ENCODE measurements around the gene PLEKHS1. TPM values are rescaled to one million over a fixed set of nuclear protein-coding genes. Genes with fewer than 3 reads are reported as not detected.

Gene PLEKHS1
- total RNA-seq, 1 donor from 2014 or later: not detected

GRCh38 chr10:113733635-113734034, 17.8 kb upstream of the PLEKHS1 start:
- Mint-ChIP-seq H3K36me3 (ENCODE audit: low read depth) (peaks cover 17% of the 10 kb centered on the region), H3K27me3 (ENCODE audit: low read depth) (no peaks in the 10 kb centered on the region), H3K9me3 (no peaks in the 10 kb centered on the region), H3K27ac (ENCODE audit: unreplicated experiment) (no peak overlapping the region), H3K4me1 (peaks cover 2% of the 10 kb centered on the region), H3K4me3 (no peak overlapping the region)
- TF ChIP-seq, protein P1, sequence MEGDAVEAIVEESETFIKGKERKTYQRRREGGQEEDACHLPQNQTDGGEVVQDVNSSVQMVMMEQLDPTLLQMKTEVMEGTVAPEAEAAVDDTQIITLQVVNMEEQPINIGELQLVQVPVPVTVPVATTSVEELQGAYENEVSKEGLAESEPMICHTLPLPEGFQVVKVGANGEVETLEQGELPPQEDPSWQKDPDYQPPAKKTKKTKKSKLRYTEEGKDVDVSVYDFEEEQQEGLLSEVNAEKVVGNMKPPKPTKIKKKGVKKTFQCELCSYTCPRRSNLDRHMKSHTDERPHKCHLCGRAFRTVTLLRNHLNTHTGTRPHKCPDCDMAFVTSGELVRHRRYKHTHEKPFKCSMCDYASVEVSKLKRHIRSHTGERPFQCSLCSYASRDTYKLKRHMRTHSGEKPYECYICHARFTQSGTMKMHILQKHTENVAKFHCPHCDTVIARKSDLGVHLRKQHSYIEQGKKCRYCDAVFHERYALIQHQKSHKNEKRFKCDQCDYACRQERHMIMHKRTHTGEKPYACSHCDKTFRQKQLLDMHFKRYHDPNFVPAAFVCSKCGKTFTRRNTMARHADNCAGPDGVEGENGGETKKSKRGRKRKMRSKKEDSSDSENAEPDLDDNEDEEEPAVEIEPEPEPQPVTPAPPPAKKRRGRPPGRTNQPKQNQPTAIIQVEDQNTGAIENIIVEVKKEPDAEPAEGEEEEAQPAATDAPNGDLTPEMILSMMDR (conservative IDR thresholded peaks at IDR 0.05): no peak
- no peak for DNase-seq (ENCODE audit: low read depth, low spot score)

GRCh38 chr10:113735913-113736312, 15.6 kb upstream of the PLEKHS1 start:
- no peak for DNase-seq (ENCODE audit: low read depth, low spot score)
- no peak overlapping the region for H3K4me3 Mint-ChIP-seq
- H3K9me3 Mint-ChIP-seq: peaks cover 2% of the 10 kb centered on the region
- peaks cover 2% of the 10 kb centered on the region for H3K36me3 Mint-ChIP-seq (ENCODE audit: low read depth)
- peaks cover 14% of the 10 kb centered on the region for H3K4me1 Mint-ChIP-seq
- TF ChIP-seq, protein P1 (conservative IDR thresholded peaks at IDR 0.05): no peak
- H3K27me3 Mint-ChIP-seq (ENCODE audit: low read depth): peaks cover 2% of the 10 kb centered on the region
- no peak overlapping the region for H3K27ac Mint-ChIP-seq (ENCODE audit: unreplicated experiment)

GRCh38 chr10:113736576-113736975, 14.9 kb upstream of the PLEKHS1 start:
- DNase-seq (ENCODE audit: low read depth, low spot score): no peak
- H3K36me3 Mint-ChIP-seq (ENCODE audit: low read depth): no peaks in the 10 kb centered on the region
- H3K4me1 Mint-ChIP-seq: peaks cover 14% of the 10 kb centered on the region
- H3K9me3 Mint-ChIP-seq: peaks cover 2% of the 10 kb centered on the region
- peaks cover 2% of the 10 kb centered on the region for H3K27me3 Mint-ChIP-seq (ENCODE audit: low read depth)
- H3K4me3 Mint-ChIP-seq: no peak overlapping the region
- H3K27ac Mint-ChIP-seq (ENCODE audit: unreplicated experiment): no peak overlapping the region
- TF ChIP-seq, protein P1 (conservative IDR thresholded peaks at IDR 0.05): no peak

DNA sequence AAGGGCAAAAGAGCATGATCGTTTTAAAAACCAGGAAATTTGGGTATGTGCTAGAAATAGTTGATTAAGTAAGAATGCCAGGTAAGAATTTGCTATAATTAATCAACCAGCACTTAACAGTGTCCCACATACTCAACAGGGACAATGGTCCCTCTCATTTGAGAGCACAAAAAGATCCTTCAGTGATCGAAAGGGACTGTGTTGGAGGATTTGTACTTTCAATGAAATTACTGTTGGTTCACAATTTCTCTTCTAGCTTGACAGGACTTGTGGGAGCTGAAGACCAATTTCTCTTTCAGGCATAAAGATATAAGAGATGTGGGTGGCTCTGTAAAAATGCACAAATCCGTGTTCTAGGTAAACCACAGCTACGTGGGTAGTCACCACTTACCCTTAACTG, 12.5 kb upstream of the PLEKHS1 start:
- H3K27ac Mint-ChIP-seq (ENCODE audit: unreplicated experiment): no peak overlapping the region
- H3K4me1 Mint-ChIP-seq: peaks cover 14% of the 10 kb centered on the region
- no peak for DNase-seq (ENCODE audit: low read depth, low spot score)
- peaks cover 3% of the 10 kb centered on the region for H3K27me3 Mint-ChIP-seq (ENCODE audit: low read depth)
- H3K4me3 Mint-ChIP-seq: no peak overlapping the region
- H3K9me3 Mint-ChIP-seq: peaks cover 4% of the 10 kb centered on the region
- no peaks in the 10 kb centered on the region for H3K36me3 Mint-ChIP-seq (ENCODE audit: low read depth)
- TF ChIP-seq, protein P1 (conservative IDR thresholded peaks at IDR 0.05): no peak

DNA sequence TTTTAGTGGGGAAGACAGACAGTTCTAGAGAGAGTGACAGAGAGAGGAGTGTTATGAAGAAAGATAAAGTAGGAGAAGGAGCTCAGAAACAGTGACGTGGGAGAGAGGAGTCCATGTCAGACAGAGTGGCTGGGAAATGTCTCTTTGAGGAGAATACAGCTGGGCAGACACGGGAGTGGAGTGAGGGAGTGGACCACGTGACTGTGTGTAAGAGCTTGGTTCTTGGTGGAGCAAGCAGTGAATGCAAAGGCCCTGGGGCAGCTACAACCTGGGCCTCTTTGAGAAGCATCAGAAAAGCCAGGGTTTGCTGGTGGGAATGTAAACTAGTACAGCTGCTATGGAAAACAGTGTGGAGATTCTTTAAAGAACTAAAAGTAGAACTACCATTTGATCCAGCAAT, 11.9 kb upstream of the PLEKHS1 start:
- peaks cover 4% of the 10 kb centered on the region for H3K9me3 Mint-ChIP-seq
- TF ChIP-seq, protein P1 (conservative IDR thresholded peaks at IDR 0.05): no peak
- H3K27ac Mint-ChIP-seq (ENCODE audit: unreplicated experiment): no peak overlapping the region
- H3K36me3 Mint-ChIP-seq (ENCODE audit: low read depth): no peaks in the 10 kb centered on the region
- H3K4me3 Mint-ChIP-seq: no peak overlapping the region
- peaks cover 6% of the 10 kb centered on the region for H3K27me3 Mint-ChIP-seq (ENCODE audit: low read depth)
- no peak for DNase-seq (ENCODE audit: low read depth, low spot score)
- peaks cover 14% of the 10 kb centered on the region for H3K4me1 Mint-ChIP-seq

GRCh38 chr10:113740850-113741249, 10.6 kb upstream of the PLEKHS1 start:
- DNase-seq (ENCODE audit: low read depth, low spot score): no peak
- Mint-ChIP-seq H3K27me3 (ENCODE audit: low read depth) (peaks cover 6% of the 10 kb centered on the region), H3K27ac (ENCODE audit: unreplicated experiment) (no peak overlapping the region), H3K4me1 (peaks cover 14% of the 10 kb centered on the region), H3K36me3 (ENCODE audit: low read depth) (no peaks in the 10 kb centered on the region), H3K9me3 (peaks cover 4% of the 10 kb centered on the region), H3K4me3 (no peak overlapping the region)
- TF ChIP-seq, protein P1 (conservative IDR thresholded peaks at IDR 0.05): no peak
